ENCODE results near the gene CDHR3.

DNA sequence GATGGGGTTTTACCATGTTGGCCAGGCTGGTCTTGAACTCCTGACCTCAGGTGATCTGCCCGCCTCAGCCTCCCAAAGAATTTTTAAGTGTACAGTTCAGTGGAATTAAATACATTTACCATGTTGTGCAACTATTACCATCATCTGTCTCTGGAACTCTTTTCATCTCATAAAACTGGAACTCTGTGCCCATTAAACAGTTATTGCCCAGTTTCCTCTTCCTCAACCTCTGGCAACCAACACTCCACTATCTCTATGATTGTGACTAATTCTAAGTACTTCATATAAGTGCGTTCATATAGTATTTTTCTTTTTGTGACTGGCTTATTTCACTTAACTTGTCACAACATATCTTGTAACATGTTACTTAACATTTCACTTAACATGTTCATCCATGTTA is 45.4 kb upstream of the CDHR3 start:
- TF ChIP-seq, protein P1, sequence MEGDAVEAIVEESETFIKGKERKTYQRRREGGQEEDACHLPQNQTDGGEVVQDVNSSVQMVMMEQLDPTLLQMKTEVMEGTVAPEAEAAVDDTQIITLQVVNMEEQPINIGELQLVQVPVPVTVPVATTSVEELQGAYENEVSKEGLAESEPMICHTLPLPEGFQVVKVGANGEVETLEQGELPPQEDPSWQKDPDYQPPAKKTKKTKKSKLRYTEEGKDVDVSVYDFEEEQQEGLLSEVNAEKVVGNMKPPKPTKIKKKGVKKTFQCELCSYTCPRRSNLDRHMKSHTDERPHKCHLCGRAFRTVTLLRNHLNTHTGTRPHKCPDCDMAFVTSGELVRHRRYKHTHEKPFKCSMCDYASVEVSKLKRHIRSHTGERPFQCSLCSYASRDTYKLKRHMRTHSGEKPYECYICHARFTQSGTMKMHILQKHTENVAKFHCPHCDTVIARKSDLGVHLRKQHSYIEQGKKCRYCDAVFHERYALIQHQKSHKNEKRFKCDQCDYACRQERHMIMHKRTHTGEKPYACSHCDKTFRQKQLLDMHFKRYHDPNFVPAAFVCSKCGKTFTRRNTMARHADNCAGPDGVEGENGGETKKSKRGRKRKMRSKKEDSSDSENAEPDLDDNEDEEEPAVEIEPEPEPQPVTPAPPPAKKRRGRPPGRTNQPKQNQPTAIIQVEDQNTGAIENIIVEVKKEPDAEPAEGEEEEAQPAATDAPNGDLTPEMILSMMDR (IDR thresholded peaks at IDR 0.05): no peak
- TF ChIP-seq TCF7L2 (IDR thresholded peaks at IDR 0.05; ENCODE audit: low read depth, low read length) (no peak), POLR2AphosphoS5 (IDR thresholded peaks at IDR 0.05; ENCODE audit: low read depth, low read length) (no peak), SIN3A (IDR thresholded peaks at IDR 0.05; ENCODE audit: borderline replicate concordance, insufficient read depth, low read depth, low read length) (no peak)

Data from Panc1 (cell line).